ENCODE measurements around the gene GNG7.

DNA sequence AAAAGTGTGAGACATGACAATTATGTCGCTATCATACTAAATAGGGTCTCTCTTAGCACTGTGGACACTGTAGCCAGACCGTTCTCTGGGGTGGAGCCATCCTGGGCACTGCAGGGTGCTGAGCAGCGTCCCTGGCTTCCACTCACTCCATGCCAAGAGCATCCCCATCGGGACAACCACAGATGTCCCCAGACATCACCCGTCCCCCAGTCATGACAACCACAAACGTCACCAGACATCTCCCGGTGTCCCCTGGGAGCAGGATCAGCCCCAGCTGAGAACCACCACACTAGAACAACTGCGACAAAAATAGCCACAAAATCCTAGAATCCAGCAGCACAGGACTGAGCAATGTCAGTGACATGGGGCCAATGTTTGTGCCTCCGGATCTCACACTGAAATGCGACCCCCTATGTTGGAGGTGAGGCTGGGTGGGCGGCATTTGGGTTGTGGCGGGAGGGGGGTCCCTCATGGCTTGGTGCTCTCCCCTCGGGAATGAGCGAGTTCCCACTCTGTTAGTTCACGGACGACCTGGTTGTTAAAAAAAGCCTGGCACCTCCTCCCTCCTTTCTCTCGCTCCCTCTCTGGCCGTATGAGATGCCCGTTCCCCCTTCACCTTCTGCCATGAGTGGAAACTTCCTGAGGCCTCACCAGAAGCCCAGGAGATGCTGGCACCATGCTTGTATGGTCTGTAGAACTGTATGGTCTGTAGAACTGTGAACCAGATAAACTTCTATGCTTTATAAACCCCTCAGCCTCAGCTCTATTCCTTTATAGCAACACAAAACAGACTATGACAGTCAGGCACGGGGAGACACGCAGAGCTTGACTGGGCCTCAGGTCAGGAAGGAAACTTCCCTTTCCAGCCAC, 132.7 kb downstream of the GNG7 start:
- TF ChIP-seq POLR2A (IDR thresholded peaks at IDR 0.05) (no peak), POLR2AphosphoS5 (IDR thresholded peaks at IDR 0.05) (no peak), EP300 (IDR thresholded peaks at IDR 0.05) (no peak)
- TF ChIP-seq, protein P1, sequence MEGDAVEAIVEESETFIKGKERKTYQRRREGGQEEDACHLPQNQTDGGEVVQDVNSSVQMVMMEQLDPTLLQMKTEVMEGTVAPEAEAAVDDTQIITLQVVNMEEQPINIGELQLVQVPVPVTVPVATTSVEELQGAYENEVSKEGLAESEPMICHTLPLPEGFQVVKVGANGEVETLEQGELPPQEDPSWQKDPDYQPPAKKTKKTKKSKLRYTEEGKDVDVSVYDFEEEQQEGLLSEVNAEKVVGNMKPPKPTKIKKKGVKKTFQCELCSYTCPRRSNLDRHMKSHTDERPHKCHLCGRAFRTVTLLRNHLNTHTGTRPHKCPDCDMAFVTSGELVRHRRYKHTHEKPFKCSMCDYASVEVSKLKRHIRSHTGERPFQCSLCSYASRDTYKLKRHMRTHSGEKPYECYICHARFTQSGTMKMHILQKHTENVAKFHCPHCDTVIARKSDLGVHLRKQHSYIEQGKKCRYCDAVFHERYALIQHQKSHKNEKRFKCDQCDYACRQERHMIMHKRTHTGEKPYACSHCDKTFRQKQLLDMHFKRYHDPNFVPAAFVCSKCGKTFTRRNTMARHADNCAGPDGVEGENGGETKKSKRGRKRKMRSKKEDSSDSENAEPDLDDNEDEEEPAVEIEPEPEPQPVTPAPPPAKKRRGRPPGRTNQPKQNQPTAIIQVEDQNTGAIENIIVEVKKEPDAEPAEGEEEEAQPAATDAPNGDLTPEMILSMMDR (IDR thresholded peaks at IDR 0.05): no peak
